ENCODE data around the gene BAZ1B.

DNA sequence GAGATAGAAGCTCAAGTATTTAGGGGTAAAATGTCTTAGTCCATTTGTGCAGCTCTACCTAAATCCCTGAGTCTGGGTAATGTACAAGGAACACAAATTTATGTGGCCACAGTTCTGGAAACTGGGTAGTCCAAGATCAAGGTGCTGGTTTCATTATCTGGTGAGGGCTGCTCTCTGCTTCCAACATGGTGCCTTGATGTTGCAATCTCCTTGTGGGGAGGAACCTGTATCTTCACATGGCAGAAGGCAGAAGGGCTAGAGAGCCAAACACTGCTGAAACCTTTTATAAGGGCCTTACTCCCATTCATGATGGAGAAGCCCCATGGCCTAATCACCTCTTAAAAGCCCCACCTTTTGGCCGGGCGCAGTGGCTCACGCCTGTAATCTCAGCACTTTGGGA is 8.7 kb upstream of the BAZ1B start:
- TF ChIP-seq CEBPB (IDR thresholded peaks at IDR 0.05; ENCODE audit: low read depth, low read length) (peak; percentile 48; the same call in 1 of the 2 replicates), BHLHE40 (IDR thresholded peaks at IDR 0.05; ENCODE audit: low read depth, low read length) (no peak), POLR2A (IDR thresholded peaks at IDR 0.05; ENCODE audit: low read depth, low read length) (no peak), MAFK (IDR thresholded peaks at IDR 0.05; ENCODE audit: low read depth, low read length) (no peak)
- TF ChIP-seq, protein P1, sequence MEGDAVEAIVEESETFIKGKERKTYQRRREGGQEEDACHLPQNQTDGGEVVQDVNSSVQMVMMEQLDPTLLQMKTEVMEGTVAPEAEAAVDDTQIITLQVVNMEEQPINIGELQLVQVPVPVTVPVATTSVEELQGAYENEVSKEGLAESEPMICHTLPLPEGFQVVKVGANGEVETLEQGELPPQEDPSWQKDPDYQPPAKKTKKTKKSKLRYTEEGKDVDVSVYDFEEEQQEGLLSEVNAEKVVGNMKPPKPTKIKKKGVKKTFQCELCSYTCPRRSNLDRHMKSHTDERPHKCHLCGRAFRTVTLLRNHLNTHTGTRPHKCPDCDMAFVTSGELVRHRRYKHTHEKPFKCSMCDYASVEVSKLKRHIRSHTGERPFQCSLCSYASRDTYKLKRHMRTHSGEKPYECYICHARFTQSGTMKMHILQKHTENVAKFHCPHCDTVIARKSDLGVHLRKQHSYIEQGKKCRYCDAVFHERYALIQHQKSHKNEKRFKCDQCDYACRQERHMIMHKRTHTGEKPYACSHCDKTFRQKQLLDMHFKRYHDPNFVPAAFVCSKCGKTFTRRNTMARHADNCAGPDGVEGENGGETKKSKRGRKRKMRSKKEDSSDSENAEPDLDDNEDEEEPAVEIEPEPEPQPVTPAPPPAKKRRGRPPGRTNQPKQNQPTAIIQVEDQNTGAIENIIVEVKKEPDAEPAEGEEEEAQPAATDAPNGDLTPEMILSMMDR (conservative IDR thresholded peaks at IDR 0.05; ENCODE audit: low read depth, low read length): no peak
- TF ChIP-seq, protein P2, sequence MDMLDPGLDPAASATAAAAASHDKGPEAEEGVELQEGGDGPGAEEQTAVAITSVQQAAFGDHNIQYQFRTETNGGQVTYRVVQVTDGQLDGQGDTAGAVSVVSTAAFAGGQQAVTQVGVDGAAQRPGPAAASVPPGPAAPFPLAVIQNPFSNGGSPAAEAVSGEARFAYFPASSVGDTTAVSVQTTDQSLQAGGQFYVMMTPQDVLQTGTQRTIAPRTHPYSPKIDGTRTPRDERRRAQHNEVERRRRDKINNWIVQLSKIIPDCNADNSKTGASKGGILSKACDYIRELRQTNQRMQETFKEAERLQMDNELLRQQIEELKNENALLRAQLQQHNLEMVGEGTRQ (IDR thresholded peaks at IDR 0.05; ENCODE audit: low read depth, low read length): no peak
